Measurements from ENCODE around the gene GUCD1.
"Not testable (repeated sequence)": the region's sequence is repeated elsewhere in the genome, so short reads cannot be mapped to it uniquely, and the experiment has no call there.

The GUCD1 gene

DNA sequence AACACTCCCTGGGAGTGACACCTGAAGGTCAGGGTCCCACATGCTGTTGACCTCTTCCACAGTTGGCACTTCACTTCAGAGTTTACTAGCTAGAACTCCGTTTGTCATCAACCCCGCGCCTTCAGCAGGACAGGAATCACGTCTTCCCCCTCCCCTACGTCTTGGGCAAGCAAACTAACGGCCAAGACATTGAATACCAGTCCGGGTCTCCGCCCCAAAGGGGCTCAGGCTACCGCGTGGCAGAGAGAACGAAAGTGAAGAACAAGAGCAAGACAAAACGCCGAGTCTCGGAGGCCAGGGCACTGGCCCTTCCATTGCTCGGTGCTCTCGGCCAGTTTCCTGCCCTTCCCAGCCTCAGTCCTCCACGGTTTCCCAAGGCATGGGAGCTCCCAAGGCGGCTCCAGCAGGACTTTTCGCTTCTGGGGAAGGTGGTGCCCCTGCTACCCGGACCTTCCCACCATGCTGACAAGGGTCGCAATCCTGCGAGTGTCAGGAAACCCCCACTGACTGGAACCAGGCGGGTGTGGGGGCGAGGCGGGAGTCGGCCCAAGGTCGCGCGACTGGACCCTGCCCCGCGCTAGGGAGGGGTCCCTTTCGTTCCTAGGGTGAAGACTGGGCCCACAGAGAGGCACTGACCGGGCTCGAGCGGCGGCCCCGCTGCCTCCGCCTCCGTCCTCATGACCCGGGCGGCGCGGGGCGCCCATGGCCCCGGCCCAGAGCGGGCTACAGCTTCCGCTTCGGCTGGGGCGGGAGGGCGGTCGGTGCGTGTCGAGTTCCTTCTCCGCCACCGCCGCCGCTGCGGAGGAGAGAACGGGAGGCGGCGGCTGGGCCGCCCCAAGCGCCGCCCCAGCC lies at the start of gene GUCD1:
TSS of gene GUCD1 (minus strand) at position 826 of the 852 bp plus-strand sequence. CDS start at position 679, 147 bp downstream.
- peak in 1 of 2 donors; percentile 27 for DNase-seq (ENCODE audit: low read depth in 2 of 2)

DNA sequence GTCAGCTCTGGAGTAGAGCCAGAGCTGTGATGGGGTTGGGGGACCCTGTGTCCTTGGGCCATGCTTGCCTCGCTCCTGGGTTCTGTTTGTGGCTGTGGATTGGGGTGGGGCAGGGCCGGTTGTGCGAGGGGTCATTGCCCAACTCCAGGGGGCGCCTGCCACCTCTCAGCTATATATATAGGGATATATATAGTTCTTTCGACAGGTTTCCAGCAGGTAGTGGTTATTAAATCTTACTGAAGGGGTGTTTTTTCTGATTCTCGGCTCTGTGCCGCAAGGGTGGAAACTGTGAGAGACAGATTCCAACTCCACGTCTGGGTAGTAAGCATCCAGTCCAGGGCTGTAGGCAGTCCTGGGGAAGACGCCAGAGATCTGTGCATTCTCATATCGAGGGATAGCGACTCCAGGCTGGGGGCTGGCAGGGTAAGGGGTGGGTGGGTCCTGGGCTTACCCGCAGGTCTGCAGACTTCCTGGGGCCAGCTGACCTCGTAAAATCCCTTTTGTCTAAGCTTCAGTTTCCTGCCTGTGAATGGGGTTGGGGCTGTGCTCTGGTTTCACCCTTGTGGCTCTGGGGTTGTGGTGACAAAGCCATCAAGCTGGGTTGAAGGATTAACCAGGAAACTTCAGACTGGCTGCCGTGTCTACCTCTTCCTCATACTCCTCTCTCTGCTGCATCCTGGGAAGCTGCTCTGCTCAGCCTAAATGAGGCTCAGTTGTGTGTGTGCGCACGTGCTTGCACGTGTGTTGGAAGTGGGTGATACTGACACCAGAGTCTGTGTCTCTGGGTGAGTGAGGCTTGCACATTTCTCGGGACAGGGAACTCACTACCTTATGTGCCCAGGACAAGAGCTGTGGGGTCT lies 49.1 kb upstream of the GUCD1 start:
- not testable (repeated sequence) for DNase-seq (ENCODE audit: low read depth in 2 of 2)

DNA sequence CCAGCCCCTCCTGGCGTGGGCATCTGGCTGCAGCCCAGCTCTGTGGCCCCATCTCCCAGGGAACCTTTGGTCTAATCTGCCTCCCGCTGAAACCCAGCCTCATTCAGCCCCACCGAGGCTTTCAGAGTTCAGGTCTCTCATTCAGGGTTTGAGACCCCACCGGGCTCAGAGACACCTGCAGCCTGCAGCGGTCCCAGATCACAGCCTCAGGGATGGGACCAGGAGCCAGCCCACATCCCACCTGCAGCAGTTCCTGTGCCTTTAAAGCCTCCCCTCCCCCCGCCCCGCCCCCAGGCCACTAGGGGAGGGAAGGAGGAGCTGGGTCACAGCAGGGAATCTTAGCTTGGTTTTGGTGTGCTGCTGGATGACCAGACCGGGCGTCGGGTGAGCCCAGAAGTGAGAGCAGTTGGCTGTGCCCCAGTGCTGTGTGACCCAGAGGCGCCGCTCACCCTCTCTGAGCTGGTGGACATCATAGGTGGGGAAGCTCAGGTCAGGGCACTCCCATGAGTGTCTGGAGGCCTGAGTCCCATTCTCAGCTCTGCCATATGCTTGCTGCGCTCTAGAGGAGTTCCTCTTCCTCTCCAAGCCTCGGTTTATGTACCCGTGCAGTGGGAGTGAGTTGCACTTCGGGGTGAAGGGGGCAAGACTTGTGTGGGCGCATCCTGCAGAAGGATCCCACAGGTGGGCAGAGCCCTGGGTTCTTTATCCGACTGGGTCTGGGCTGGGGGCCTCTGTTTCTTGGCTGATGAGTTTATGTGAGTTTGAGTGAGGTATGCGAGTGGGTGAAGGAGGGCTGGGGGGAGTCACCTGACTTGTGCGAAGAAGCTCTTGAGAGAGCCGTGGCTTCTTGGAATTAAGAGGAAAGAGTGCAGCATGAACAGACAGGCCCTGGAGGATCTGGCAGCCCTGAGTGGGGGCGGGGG lies 48.2 kb upstream of the GUCD1 start, which contains the start of gene GGT1:
TSS of gene GGT1 (plus strand) at position 347 of the 923 bp plus-strand sequence. CDS start 7,889 bp downstream, outside the sequence.
- not testable (repeated sequence) for DNase-seq (ENCODE audit: low read depth in 2 of 2)

DNA sequence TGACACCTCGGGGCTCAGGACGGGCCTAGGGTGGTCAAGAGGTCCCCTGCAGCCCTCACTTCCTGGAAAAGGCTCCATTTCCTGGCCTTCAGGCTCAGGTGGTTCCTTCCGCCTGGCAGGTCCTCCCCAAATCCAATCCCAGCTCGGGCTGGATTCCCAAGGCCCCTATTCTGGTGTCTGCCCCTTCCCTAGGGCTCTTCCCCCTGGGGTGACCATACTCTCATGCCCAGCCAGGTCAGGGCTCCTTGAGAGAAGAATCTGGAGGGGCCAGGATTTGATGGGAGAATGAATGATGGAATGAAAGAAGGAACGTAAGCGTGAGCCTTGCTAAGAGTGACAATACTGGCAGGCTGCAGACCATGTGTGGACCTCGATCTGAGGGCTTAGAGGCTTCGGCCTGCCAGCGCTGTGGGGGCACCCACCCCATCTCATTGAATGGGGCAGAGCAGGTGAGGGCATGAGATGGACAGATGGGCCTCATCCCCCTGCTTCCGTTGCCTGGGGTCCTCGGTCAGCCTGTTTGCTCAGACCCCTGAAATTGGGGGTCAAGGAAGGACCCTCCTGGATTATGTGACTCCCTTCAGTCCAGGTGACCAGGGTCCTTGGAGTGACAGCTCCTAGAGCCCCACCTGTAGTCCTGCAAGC lies 47.3 kb upstream of the GUCD1 start:
- DNase-seq (ENCODE audit: low read depth in 2 of 2): not testable (repeated sequence)

DNA sequence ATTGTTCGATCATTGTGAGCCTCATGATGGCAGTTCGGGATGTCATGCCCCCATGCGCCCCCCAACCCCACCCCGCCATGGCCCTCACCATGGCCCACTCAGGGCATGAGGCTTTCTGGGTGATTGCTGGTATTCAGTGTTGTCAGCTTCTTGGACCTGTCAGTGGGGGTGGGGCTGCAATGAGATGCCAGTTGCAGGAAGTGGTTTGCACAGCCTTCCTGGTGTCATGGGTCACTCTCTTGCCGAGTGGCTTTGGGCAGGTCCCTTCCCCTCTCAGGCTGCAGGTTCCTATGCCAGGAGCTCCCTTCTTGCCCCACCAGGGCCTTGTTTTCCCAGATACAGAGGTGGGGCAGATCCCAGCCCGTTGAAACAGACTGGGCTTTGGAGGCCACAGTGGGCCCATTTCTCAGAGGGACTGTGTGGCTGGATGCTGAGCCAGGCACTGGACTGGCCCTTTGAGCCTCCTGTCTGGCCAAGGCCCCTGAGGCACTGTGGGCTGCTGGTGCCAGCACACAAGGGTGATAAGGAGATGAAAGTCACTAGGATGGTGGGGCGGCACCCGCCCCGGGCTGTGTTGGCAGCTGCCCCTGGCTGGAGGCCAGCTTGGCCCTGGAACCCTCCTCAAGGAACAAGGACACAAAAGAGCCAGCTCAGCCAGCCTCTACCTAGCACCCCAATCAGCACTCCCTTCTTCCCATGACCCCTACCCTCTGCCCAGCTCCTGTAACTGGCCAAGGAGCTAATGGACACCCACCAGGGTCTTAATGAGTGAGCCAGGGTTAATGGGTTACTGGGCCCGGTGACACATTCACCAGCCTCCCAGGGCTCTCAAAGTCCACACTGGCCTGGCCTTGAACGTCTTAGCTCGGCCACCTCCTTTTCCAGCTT lies 46.5 kb upstream of the GUCD1 start:
- no peak for DNase-seq (ENCODE audit: low read depth in 2 of 2)

DNA sequence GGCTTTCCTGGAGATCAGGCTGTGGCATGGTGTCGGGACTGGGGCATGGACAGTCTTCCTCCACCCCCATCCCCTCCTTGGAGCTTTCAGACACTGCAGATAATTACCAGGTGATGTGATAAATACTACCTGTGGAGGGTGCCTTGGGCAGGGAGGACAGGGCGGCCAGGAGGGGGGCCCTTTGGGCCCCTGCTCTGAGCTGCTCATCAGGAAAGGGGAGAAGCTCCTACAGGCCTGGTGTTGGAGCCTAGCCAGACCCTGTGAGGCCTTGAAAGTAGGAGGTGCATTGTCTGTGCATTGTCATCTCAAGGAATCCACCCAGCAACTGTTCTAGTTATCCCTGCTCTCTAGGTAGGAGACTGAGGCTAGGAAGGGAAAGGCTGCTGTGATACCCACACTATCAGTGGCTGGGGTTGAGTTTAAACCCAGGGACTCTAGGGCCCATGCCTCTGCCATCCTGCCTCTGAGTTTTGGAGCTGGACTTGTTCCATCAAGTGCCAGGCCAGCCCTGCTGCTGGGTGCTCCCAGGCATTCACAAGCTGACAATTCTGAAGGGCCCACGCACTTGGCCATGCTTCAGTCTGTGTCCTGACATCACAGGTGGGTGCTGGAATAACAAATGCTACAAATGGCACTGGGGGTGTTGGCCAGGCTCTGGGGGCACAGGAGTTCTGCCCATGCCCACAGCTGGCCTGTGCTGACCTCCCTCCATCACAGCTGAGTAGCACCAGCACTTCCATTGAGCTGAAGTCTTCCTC lies 45.2 kb upstream of the GUCD1 start:
- DNase-seq (ENCODE audit: low read depth in 2 of 2): not testable (repeated sequence)

DNA sequence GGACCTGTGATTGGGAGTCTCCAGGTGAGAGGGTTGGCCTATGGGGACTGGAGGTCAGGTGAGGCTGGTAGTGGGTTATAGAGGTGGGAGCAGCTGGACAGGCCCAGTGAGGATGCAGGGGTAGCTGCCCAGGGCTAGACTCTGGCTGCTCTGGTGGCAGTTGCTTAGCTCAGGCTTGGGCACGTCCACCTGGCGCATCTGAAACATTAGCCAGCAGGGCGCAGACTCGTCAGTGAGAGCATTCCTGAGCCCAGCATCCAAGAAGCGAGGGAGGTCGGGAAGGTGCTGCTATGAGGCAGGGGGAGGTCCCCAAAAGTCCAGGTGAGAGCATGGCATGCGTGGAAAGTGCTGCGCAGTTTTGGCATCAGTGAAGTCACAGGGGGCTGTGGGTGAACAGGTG lies 44.6 kb upstream of the GUCD1 start:
- DNase-seq (ENCODE audit: low read depth in 2 of 2): no peak

DNA sequence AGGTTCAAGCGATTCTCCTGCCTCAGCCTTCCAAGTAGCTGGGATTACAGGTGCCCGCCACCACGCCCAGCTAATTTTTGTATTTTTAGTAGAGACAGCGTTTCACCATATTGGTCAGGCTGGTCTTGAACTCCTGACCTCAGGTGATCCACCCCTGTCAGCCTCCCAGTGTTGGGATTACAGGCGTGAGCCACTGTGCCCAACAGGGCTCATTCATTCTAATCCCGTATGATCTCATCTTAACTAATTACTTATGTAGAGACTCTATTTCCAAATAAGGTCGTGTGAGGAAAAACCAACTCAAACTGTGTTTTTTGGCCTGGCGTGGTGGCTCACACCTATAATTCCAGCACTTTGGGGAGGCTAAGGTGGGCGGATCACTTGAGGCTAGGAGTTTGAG lies 42.1 kb upstream of the GUCD1 start:
- not testable (repeated sequence) for DNase-seq (ENCODE audit: low read depth in 2 of 2)

DNA sequence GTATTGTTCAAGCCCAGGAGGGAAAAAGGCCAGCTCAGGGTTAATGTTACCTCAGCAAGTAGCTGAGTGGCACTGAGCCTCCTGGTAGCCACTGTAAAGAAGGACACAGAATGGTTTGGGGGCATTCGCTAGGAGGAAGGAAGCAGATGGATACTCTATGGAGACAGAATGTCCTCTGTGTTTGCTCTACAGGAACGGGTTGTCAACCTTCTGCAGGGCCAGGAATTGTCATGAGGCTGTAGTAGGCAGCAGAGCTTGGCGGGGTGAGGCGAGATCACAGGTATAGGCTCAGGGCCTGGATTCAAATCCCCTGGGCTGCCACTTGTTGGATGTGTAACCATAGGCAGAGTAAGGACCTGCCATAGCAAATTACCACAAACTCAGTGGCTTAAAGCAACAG lies 40.9 kb upstream of the GUCD1 start:
- no peak for DNase-seq (ENCODE audit: low read depth in 2 of 2)

DNA sequence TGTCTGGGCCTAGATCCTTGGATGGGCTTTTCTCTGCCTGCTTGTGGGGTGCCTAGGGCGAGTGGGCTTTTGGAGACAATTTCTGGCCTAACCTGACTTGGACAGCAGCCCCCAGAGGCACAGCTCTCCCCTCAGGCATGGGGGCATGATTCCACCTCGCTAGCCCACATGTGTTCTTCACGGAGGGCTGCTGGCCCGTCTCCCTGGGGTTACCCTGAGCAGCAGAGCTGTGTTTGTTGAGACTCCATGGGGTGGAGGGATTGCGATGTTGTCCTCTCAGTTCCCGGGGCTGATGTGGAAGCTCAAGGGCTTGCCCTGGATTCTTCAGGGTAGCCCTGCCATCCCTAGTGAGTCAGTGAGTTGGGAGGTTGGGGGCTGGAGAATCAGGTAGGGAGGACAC lies 40.3 kb upstream of the GUCD1 start:
- no peak for DNase-seq (ENCODE audit: low read depth in 2 of 2)

DNA sequence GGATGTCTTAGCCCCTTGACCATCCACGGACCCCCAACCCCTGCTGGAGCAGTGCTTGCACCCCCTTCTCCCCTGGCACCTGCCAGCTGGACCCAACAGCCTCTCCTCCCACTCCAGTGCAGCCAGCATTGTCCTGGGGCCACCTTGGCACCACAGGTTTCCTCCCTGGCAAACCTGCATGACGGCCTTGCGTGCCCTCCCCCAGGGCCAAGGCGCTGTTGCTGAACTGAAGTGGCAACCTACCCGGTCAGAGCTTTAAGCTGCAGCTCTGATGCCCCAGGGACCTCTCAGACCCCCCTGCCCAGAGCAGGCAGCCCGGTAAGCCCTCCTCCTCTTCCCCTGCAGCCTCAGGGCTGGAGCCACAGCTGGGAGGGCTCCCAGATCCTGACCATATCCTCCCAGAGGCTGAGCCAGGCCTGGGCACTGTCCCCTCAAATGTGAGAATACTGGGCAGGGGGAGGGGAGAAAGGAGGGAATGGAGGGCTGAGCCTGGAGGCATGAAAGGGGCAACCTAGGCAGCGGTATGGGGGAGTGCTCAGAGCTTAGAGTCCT lies 39.7 kb upstream of the GUCD1 start:
- no peak for DNase-seq (ENCODE audit: low read depth in 2 of 2)

DNA sequence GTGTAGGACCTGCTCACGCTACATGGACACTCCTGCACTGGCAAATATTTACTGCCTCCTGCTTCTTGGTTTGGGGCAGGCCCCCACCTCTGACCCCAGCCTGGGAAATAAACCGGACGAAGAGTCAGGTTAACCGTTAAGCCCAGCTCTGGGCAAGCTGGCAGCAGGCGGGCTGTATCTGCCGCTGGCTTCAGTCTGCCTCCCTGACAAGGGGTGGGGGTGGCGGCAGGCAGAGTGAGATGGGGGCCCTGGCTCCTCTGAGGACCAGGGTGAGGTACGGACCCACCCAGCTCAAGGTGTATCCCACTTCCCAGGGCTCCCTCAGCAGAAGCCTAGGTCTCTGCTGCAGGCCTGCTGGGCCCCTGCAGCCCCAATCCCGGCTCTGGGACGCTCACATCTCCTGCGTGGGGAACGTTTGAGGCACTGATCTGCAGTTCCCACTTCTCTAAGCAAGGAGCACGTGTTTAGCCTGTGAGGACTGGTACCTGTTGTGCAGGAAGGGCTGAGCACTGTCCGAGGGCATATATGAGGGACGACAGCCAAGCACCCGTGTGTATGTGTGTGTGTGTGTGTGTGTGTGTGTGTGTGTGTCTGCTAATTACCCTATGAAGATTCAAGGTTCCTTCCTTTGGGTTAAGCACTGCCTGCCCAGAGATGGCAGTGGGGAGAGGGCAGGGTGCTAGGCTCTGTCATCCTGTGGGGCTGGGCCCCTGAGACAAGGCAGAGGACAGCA lies 39.1 kb upstream of the GUCD1 start:
- no peak for DNase-seq (ENCODE audit: low read depth in 2 of 2)

DNA sequence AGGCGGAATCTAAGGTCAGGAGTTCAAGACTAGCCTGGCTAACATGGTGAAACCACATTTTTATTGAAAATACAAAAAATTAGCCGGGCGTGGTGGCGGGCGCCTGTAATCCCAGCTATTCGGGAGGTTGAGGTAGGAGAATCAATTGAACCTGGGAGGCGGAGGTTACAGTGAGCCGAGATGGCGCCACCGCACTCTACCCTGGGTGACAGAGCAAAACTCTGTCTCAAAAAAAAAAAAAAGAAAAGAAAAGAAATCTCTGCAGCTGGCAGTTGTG lies 38.6 kb upstream of the GUCD1 start:
- not testable (repeated sequence) for DNase-seq (ENCODE audit: low read depth in 2 of 2)

DNA sequence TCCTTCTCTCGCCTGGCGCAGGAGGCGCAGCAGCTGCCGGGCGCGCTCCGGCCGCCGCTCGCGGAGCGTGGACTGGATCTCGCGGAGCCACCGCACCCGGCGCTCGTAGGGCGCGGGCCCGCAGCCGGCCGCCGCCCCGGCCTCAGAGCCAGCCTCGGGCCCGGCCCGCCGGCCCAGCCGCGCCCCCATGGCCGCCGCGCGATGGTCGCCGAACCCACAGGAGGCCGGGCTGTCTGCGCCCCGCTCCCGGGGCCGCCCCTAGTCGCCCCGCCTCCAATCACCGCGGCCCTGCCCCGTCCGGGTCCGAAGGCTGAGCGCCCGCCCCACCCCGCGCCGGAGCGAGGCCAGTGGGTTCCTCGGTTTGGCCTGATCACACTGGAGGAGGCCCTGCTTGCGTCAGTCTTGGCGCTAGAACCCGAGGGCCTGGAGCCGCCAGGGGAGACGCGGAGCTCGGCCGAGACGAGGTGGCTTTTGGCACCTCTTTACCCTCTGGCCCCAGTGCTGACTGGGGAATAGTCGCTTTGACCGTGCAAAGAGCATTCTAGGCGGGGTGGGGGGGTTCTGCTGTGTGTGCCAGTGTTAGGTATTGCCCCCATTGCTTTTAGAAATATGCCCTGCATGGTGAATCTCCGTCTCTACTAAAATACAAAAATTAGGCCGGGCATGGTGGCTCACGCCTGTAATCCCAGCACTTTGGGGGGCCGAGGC lies 38.1 kb upstream of the GUCD1 start, which contains the start of gene LRRC75B:
TSS of gene LRRC75B (minus strand) at position 223 of the 708 bp plus-strand sequence. CDS start at position 189, 34 bp downstream.
- DNase-seq (ENCODE audit: low read depth in 2 of 2): no peak

DNA sequence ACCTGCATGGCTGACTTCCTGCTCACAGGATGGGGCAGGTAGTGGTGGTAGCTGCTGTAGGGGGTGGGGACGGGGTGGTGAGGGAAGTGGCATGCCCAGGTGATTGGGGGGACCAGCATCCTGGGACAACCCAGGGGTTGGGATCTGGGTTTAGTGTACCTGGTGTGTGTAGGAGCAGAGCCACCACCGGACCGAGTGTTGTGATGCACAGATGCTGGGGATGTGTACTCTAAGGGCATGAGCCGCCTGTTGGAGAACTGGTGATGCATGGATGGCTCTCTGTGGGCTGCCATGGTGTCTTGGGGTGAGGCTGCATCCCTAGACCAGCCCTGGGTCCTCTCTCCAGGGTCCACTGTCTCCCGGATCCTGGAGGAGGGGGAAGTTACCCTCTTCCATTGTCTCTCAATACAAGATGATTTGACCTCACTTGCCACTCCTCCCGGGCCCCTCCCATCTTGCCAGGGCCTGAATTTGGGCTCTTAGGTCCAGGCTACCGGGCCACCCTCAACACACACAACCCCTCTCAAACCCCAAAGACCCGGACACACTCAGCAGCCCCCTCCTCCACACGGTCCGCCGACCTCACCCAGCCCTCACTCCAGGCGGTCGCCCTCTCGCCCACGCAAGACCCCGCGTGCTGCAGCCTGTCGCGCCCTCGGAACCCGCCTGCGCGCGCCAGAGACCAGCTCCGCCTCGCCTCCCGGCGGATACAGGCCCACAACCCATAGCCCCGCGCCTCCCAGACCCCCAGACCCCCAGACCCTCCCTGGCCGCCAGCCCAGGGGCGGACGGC lies 37.3 kb upstream of the GUCD1 start:
- DNase-seq (ENCODE audit: low read depth in 2 of 2): no peak

DNA sequence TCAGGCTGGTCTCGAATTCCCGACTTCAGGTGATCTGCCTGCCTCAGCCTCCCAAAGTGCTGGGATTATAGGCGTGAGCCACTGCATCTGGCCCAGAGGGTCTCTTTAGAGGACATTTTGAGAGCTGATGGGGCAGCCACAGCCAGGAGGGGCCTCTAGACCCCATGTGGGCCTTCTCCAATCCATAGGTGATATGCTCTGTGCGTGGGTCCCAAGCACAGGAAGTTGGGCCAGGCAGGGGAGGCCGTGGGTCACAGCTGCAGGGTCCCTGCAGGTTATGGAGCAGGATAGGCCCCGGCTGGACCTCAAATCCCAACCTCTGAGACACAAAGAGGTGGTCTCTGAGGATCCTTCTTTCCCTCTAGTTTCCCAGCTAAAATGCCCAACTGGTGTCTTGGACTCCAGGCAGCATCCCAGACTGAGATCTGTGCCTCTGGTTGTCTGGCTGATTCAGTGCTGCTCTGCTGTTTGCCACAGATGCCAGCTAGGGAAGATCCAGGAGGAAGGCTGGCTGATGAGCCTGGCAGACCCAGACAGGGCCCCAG lies 36.4 kb upstream of the GUCD1 start:
- no peak for DNase-seq (ENCODE audit: low read depth in 2 of 2)
